CD4-positive, alpha-beta T cell (primary cell): ENCODE data around the gene PPM1H. TPM values are rescaled to one million over a fixed set of nuclear protein-coding genes. Genes with fewer than 3 reads are reported as not detected.

Source experiments
- ATAC-seq: fragments of 200-7000 bp; cut with Tn5 transposase; one replicate; pipeline ENCODE4 v1.10.0; 2022; ENCODE audit warnings: mild to moderate bottlenecking; ENCODE audit not compliant: poor library complexity
- CTCF ChIA-PET: fragments of 350-600 bp; sonication (Branson Sonifier 250); formaldehyde crosslinking; loops from one replicate; lab custom pipeline; 2021; ENCODE audit warnings: antibody characterized with exemption, inconsistent platforms; lab: Charles Lee
- POLR2A ChIA-PET: fragments of 350-600 bp; sonication (Branson Sonifier 250); formaldehyde crosslinking; loops from one replicate; lab custom pipeline; 2021; ENCODE audit warnings: antibody characterized with exemption, inconsistent platforms; lab: Charles Lee
- DNase-seq, 14 experiments: peaks; one replicate each; pipeline ENCODE4 v3.0.0-alpha.2; 2013 to 2020; ENCODE audit warnings: mixed read lengths in 2 of 14
- H3K27ac ChIP-seq, 2 donors: one replicate each; pipeline versions ENCODE4 v1.5.1 to v1.7.0; 2013; ENCODE audit warnings: low read length in 2 of 2, low read depth in 1 of 2, mild to moderate bottlenecking in 1 of 2
- H3K27me3 ChIP-seq, 2 experiments: 1 replicate in 1 of 2; 2 replicates in 1 of 2; pipeline versions ENCODE4 v1.6.1 to v1.7.0; 2013; ENCODE audit warnings: low read length in 2 of 2, control low read depth in 1 of 2, mild to moderate bottlenecking in 1 of 2, moderate library complexity in 1 of 2; ENCODE audit not compliant: insufficient read depth in 2 of 2, control insufficient read depth in 1 of 2
- H3K36me3 ChIP-seq: one replicate; pipeline ENCODE4 v1.6.1; 2013; ENCODE audit warnings: low read length, control low read depth; ENCODE audit not compliant: insufficient read depth
- H3K4me1 ChIP-seq: one replicate; pipeline ENCODE4 v1.6.1; 2013; ENCODE audit warnings: low read length, control low read depth; ENCODE audit not compliant: insufficient read depth
- H3K4me3 ChIP-seq: one replicate; pipeline ENCODE4 v1.5.1; 2013; ENCODE audit warnings: mild to moderate bottlenecking, low read length, moderate library complexity
- H3K9me3 ChIP-seq, 2 experiments: 1 replicate in 1 of 2; 2 replicates in 1 of 2; pipeline versions ENCODE4 v1.6.1 to v1.7.0; 2013; ENCODE audit warnings: low read length in 2 of 2, mild to moderate bottlenecking in 2 of 2, control low read depth in 1 of 2, moderate library complexity in 1 of 2; ENCODE audit not compliant: control insufficient read depth in 1 of 2, insufficient read depth in 1 of 2
- H3K27ac Mint-ChIP-seq: one replicate; pipeline ENCODE4 v1.8.0; 2020; ENCODE audit warnings: mixed read lengths
- H3K27me3 Mint-ChIP-seq: one replicate; pipeline ENCODE4 v1.8.0; 2021; ENCODE audit warnings: mixed read lengths
- H3K36me3 Mint-ChIP-seq: one replicate; pipeline ENCODE4 v1.8.0; 2021; ENCODE audit warnings: low read depth, mixed read lengths
- H3K4me1 Mint-ChIP-seq: one replicate; pipeline ENCODE4 v1.8.0; 2021; ENCODE audit warnings: low read depth, mixed read lengths
- H3K4me3 Mint-ChIP-seq: one replicate; pipeline ENCODE4 v1.8.0; 2020; ENCODE audit warnings: mild to moderate bottlenecking, mixed read lengths
- H3K9me3 Mint-ChIP-seq: one replicate; pipeline ENCODE4 v1.8.0; 2020; ENCODE audit warnings: mixed read lengths
- CTCF ChIP-seq: fragments of 200-600 bp; IDR thresholded peaks from one replicate; pipeline ENCODE4 v1.8.0; 2022; ENCODE audit warnings: antibody characterized with exemption, mild to moderate bottlenecking
- intact Hi-C, 2 experiments: fragments of 100-400 bp; cut with DNase I in 1 of 2; cut with micrococcal nuclease in 1 of 2; formaldehyde crosslinking; loops; one replicate each; pipeline versions ENCODE4 v1.15.1 to v1.9.0; 2023 to 2025; cut with DNase I, micrococcal nuclease
- total RNA-seq, 174 experiments: library from RNA in 2 of 174; stranded (reverse) in 2 of 174; gene quantifications; one replicate each; pipeline ENCODE4 v1.2.3 and lab custom pipeline; 2021 to 2026

Gene PPM1H
- total RNA-seq, 2 experiments from 2014 or later: not detected

GRCh38 chr12:62919838-62920237 is 15.1 kb downstream of the PPM1H start:
- no peak for TF ChIP-seq CTCF
- no peak overlapping the region for H3K4me3 Mint-ChIP-seq
- H3K36me3 Mint-ChIP-seq: no peaks in the 10 kb centered on the region
- DNase-seq: no peak
- peaks cover 4% of the 10 kb centered on the region for H3K27me3 Mint-ChIP-seq
- Histone ChIP-seq H3K9me3 (no peaks in the 10 kb centered on the region), H3K27me3 (no peaks in the 10 kb centered on the region), H3K4me3 (no peak overlapping the region), H3K27ac (no peak overlapping the region), H3K36me3 (no peaks in the 10 kb centered on the region), H3K4me1 (no peaks in the 10 kb centered on the region)
- H3K27ac Mint-ChIP-seq: no peak overlapping the region
- ATAC-seq: no peak
- no peaks in the 10 kb centered on the region for H3K4me1 Mint-ChIP-seq
- POLR2A ChIA-PET: no interaction called here
- intact Hi-C loops: no loop called here
- CTCF ChIA-PET: no interaction called here
- no peaks in the 10 kb centered on the region for H3K9me3 Mint-ChIP-seq

- Histone ChIP-seq H3K4me1 (no peaks in the 10 kb centered on the region), H3K4me3 (no peak overlapping the region), H3K9me3 (no peaks in the 10 kb centered on the region), H3K27ac (no peak overlapping the region), H3K36me3 (no peaks in the 10 kb centered on the region), H3K27me3 (no peaks in the 10 kb centered on the region)
- ChIA-PET POLR2A (no interaction called here), CTCF (no interaction called here)
- no peak for TF ChIP-seq CTCF
- H3K27me3 Mint-ChIP-seq: no peaks in the 10 kb centered on the region
- intact Hi-C loops: no loop called here
- ATAC-seq: no peak
- H3K9me3 Mint-ChIP-seq: no peaks in the 10 kb centered on the region
- H3K36me3 Mint-ChIP-seq: no peaks in the 10 kb centered on the region
- H3K27ac Mint-ChIP-seq: no peak overlapping the region
- H3K4me3 Mint-ChIP-seq: no peak overlapping the region
- no peak for DNase-seq
- H3K4me1 Mint-ChIP-seq: no peaks in the 10 kb centered on the region
Observed at GRCh38 chr12:62917926-62918325, 17.0 kb downstream of the PPM1H start.

- POLR2A ChIA-PET: no interaction called here
- Histone ChIP-seq H3K27me3 (no peaks in the 10 kb centered on the region), H3K9me3 (no peaks in the 10 kb centered on the region), H3K27ac (no peak overlapping the region), H3K4me3 (no peak overlapping the region), H3K4me1 (no peaks in the 10 kb centered on the region), H3K36me3 (no peaks in the 10 kb centered on the region)
- DNase-seq (no peak), ATAC-seq (no peak)
- Mint-ChIP-seq H3K4me1 (no peaks in the 10 kb centered on the region), H3K27me3 (no peaks in the 10 kb centered on the region), H3K27ac (no peak overlapping the region), H3K9me3 (no peaks in the 10 kb centered on the region), H3K4me3 (no peak overlapping the region), H3K36me3 (no peaks in the 10 kb centered on the region)
- CTCF ChIA-PET: no interaction called here
- TF ChIP-seq CTCF: no peak
- intact Hi-C loops: no loop called here
Observed at GRCh38 chr12:62916632-62917425, 18.1 kb downstream of the PPM1H start.
